Body of pancreas (tissue), 4 donors: ENCODE results near the gene MESP2.

Experiments used
- CTCF ChIP-seq, 7 experiments: fragments of 450-650 bp in 4 of 7; fragments of 200-600 bp in 3 of 7; sonication (generic) in 3 of 7; IDR thresholded peaks; one replicate each; pipeline ENCODE4 v1.5.1; 2016 to 2019; ENCODE audit warnings: antibody characterized with exemption in 7 of 7
- POLR2A ChIP-seq, 3 donors: fragments of 450-650 bp; IDR thresholded peaks; one replicate each; pipeline ENCODE4 v1.6.1; 2016; ENCODE audit warnings: antibody characterized with exemption in 3 of 3, mild to moderate bottlenecking in 2 of 3

- TF ChIP-seq CTCF (IDR thresholded peaks at IDR 0.05) (no peak), POLR2A (IDR thresholded peaks at IDR 0.05) (no peak)
These were observed 9.1 kb downstream of the MESP2 start for GRCh38 chr15:89785064-89785773.
